H1 (cell line): ENCODE measurements around the gene BNIP2.

Experiments
- ATF3 ChIP-seq: IDR thresholded peaks from 2 replicates; pipeline ENCODE4 v1.6.1; 2011; ENCODE audit warnings: low read depth, mild to moderate bottlenecking, low read length; ENCODE audit not compliant: insufficient read depth
- CEBPB ChIP-seq: IDR thresholded peaks from 2 replicates; pipeline ENCODE4 v1.6.1; 2012; ENCODE audit warnings: low read depth, low read length
- CTCF ChIP-seq, 3 experiments: IDR thresholded peaks; 1 replicate in 2 of 3; 2 replicates in 1 of 3; pipeline versions ENCODE4 v1.5.1 to v1.6.1; 2011; ENCODE audit warnings: low read length in 3 of 3, mild to moderate bottlenecking in 3 of 3, inconsistent platforms in 2 of 3, low read depth in 1 of 3, moderate library complexity in 1 of 3; ENCODE audit not compliant: insufficient read depth in 1 of 3; ENCODE audit errors: control extremely low read depth in 1 of 3
- EGR1 ChIP-seq: IDR thresholded peaks from 2 replicates; pipeline ENCODE4 v1.6.1; 2011; ENCODE audit warnings: low read depth, low read length, borderline replicate concordance
- EZH2 ChIP-seq: fragments of 200-600 bp; sonication (generic); IDR thresholded peaks from 2 replicates; pipeline ENCODE4 v1.7.1; 2012; ENCODE audit warnings: low read depth, mild to moderate bottlenecking, moderate library complexity, low read length, inconsistent platforms; ENCODE audit not compliant: severe bottlenecking
- JUN ChIP-seq: IDR thresholded peaks from 2 replicates; pipeline ENCODE4 v1.6.1; 2011; ENCODE audit warnings: low read depth, mild to moderate bottlenecking, improper control_type of control experiment, low read length
- MAX ChIP-seq: IDR thresholded peaks from 2 replicates; pipeline ENCODE4 v1.6.1; 2012; ENCODE audit warnings: inconsistent platforms
- NRF1 ChIP-seq: IDR thresholded peaks from 2 replicates; pipeline ENCODE4 v1.6.1; 2011; ENCODE audit warnings: mild to moderate bottlenecking, low read depth, low read length, improper control_type of control experiment
- POLR2A ChIP-seq, 2 experiments: IDR thresholded peaks; 1 replicate in 1 of 2; 2 replicates in 1 of 2; pipeline ENCODE4 v1.6.1; 2011; ENCODE audit warnings: low read depth in 2 of 2, low read length in 2 of 2, mild to moderate bottlenecking in 2 of 2; ENCODE audit errors: control extremely low read depth in 1 of 2
- SIRT6 ChIP-seq: IDR thresholded peaks from one replicate; pipeline ENCODE4 v1.7.1; 2012; ENCODE audit warnings: low read length, inconsistent platforms
- TAF1 ChIP-seq: IDR thresholded peaks from 2 replicates; pipeline ENCODE4 v1.6.1; 2011; ENCODE audit warnings: mild to moderate bottlenecking, low read depth, low read length
- TAF7 ChIP-seq: optimal IDR thresholded peaks from 2 replicates; pipeline ENCODE3; 2011; ENCODE audit warnings: low read depth, mild to moderate bottlenecking, inconsistent platforms, low read length, moderate library complexity, borderline replicate concordance
- USF2 ChIP-seq: IDR thresholded peaks from 2 replicates; pipeline ENCODE4 v1.6.1; 2011; ENCODE audit warnings: low read length, improper control_type of control experiment

- no peak for TF ChIP-seq CEBPB
- TF ChIP-seq SIRT6: no peak
- TF ChIP-seq ATF3: no peak
- TF ChIP-seq USF2: no peak
- no peak for TF ChIP-seq CTCF (IDR thresholded peaks at IDR 0.05; ENCODE audit: control extremely low read depth in 1 of 3, insufficient read depth in 1 of 3, low read depth in 1 of 3, low read length in 3 of 3)
- TF ChIP-seq EGR1: no peak
- no peak for TF ChIP-seq NRF1
- TF ChIP-seq POLR2A (IDR thresholded peaks at IDR 0.05; ENCODE audit: control extremely low read depth in 1 of 2, low read depth in 2 of 2, low read length in 2 of 2): no peak
- TF ChIP-seq MAX: no peak
- TF ChIP-seq TAF1: no peak
- TF ChIP-seq TAF7: no peak
- TF ChIP-seq EZH2: no peak
- TF ChIP-seq JUN: no peak
Measured at GRCh38 chr15:59689626-59690236, 611 bp upstream of the BNIP2 start.
